ENCODE results near the gene TLE6. TPM values are rescaled to one million over a fixed set of nuclear protein-coding genes. Genes with fewer than 3 reads are reported as not detected.
"Not testable (repeated sequence)": the region's sequence is repeated elsewhere in the genome, so short reads cannot be mapped to it uniquely, and the experiment has no call there.

The TLE6 gene
- total RNA-seq (30.3 and 35.4 TPM in 2 replicates), polyA plus RNA-seq (42.8 and 45.8 TPM in 2 replicates)

DNA sequence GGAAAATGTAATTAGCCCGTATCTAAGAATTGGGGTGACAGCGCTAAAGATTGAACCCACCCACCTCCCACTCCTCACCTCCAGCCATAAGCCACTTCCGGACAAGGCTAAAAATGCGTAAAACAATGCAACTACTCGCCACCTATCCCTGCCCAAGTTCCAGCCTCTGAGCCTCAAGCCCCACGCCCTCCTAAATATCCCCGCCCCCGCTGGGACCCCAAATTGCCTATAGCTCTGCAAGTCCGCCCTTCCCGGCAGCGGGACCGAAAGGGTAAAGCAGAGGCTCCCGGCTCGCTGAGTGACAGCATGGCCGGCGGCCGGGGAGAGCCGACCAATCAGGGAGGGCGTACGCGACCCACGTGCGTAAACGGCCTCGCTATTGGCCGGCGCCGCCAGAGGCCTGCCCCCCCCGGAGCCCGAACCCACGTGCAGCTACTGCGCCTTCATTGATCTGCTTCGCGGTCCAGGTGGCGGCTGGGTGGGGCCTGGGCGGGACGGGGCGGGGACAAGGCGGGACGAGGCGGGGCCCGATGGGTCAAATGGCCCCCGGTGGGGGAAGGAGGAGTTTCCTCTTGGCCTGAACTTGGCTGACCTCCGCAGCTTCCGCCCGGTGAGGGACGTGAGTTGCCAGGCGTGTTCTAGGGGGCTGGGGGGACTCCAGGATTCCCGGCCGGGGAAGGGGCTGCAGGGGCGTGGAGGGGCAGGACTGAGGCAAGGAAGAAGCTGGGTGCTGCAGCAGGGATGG is at the start of gene TLE6:
TLE6 (plus strand) TSS at position 564 of the 745 bp plus-strand sequence. CDS start 670 bp downstream, outside the sequence.
- H3K9me3 ChIP-seq (ENCODE audit: low read depth): no peaks in the 10 kb centered on the region
- DNase-seq (ENCODE audit: low read depth in 1 of 2, low spot score in 1 of 2): peak; percentile 97 to 98
- peak within 1 kb of the TSS; percentile 53 for H3K27ac ChIP-seq
- no peaks in the 10 kb centered on the region for H3K36me3 ChIP-seq
- peak within 1 kb of the TSS; percentile 40 for H3K4me3 ChIP-seq
- TF ChIP-seq, protein P1, sequence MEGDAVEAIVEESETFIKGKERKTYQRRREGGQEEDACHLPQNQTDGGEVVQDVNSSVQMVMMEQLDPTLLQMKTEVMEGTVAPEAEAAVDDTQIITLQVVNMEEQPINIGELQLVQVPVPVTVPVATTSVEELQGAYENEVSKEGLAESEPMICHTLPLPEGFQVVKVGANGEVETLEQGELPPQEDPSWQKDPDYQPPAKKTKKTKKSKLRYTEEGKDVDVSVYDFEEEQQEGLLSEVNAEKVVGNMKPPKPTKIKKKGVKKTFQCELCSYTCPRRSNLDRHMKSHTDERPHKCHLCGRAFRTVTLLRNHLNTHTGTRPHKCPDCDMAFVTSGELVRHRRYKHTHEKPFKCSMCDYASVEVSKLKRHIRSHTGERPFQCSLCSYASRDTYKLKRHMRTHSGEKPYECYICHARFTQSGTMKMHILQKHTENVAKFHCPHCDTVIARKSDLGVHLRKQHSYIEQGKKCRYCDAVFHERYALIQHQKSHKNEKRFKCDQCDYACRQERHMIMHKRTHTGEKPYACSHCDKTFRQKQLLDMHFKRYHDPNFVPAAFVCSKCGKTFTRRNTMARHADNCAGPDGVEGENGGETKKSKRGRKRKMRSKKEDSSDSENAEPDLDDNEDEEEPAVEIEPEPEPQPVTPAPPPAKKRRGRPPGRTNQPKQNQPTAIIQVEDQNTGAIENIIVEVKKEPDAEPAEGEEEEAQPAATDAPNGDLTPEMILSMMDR (IDR thresholded peaks at IDR 0.05; ENCODE audit: low read depth, low read length): no peak
- H3K27me3 ChIP-seq: no peaks in the 10 kb centered on the region
- H3K4me1 ChIP-seq (ENCODE audit: low read depth): peaks cover 17% of the 10 kb centered on the region

- H3K4me3 ChIP-seq: no peak overlapping the region
- DNase-seq (ENCODE audit: low read depth in 1 of 2, low spot score in 1 of 2): no peak
- H3K27me3 ChIP-seq: no peaks in the 10 kb centered on the region
- no peaks in the 10 kb centered on the region for H3K4me1 ChIP-seq (ENCODE audit: low read depth)
- peaks cover 32% of the 10 kb centered on the region for H3K36me3 ChIP-seq
- TF ChIP-seq, protein P1 (IDR thresholded peaks at IDR 0.05; ENCODE audit: low read depth, low read length): no peak
- no peak overlapping the region for H3K27ac ChIP-seq
- peaks cover 5% of the 10 kb centered on the region for H3K9me3 ChIP-seq (ENCODE audit: low read depth)
These were observed 43.9 kb upstream of the TLE6 start for GRCh38 chr19:2933490-2933910.

GRCh38 chr19:2935863-2936262 is 41.5 kb upstream of the TLE6 start:
- not testable (repeated sequence) for H3K27me3 ChIP-seq; H3K4me1 ChIP-seq (ENCODE audit: low read depth); H3K9me3 ChIP-seq (ENCODE audit: low read depth); H3K4me3 ChIP-seq; H3K27ac ChIP-seq; DNase-seq (ENCODE audit: low read depth in 1 of 2, low spot score in 1 of 2)
- peaks cover 32% of the 10 kb centered on the region for H3K36me3 ChIP-seq

DNA sequence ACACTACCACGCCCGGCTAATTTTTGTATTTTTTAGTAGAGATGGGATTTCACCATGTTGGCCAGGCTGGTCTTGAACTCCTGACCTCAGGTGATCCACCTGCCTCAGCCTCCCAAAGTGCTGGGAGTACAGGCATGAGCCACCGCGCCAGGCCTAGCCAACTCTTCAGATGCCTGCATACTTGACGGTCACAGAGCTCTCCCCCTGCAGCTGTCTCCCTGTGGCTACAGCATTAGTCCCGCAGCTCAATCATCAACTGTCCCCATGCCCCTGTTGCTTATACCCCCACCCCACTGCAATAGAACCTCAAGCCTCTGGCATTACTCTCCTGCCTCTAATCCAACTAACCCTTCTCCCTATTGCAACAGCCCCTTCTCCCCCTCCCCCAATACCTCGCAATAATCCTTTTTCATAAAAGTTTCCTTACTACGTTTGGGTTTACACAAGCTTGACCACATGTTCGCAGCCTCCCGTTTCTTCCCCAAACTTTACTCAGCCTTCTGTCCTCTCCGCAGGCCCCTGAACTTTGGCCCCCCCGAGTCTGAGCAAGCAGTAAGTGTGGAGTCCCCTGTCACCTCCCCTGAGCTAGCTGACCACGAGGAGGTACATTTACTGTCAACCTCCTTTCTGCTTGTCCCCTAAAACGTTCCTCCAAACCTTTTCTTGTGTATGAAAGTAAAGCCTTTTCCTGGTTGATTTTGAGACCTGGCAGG is 34.3 kb upstream of the TLE6 start:
- TF ChIP-seq, protein P1 (IDR thresholded peaks at IDR 0.05; ENCODE audit: low read depth, low read length): no peak
- Histone ChIP-seq H3K27me3 (no peaks in the 10 kb centered on the region), H3K36me3 (peaks cover 4% of the 10 kb centered on the region), H3K27ac (no peak overlapping the region), H3K4me3 (no peak overlapping the region), H3K4me1 (ENCODE audit: low read depth) (no peaks in the 10 kb centered on the region), H3K9me3 (ENCODE audit: low read depth) (no peaks in the 10 kb centered on the region)
- no peak for DNase-seq (ENCODE audit: low read depth in 1 of 2, low spot score in 1 of 2)

GRCh38 chr19:2944403-2944774 is 33.0 kb upstream of the TLE6 start:
- no peaks in the 10 kb centered on the region for H3K27me3 ChIP-seq
- H3K27ac ChIP-seq: no peak overlapping the region
- DNase-seq (ENCODE audit: low read depth in 1 of 2, low spot score in 1 of 2): no peak
- no peaks in the 10 kb centered on the region for H3K9me3 ChIP-seq (ENCODE audit: low read depth)
- H3K4me3 ChIP-seq: peak overlapping the region; percentile 67
- no peaks in the 10 kb centered on the region for H3K4me1 ChIP-seq (ENCODE audit: low read depth)
- TF ChIP-seq, protein P1 (IDR thresholded peaks at IDR 0.05; ENCODE audit: low read depth, low read length): no peak
- no peaks in the 10 kb centered on the region for H3K36me3 ChIP-seq
